HG03103 (cell line): Measurements from ENCODE around the gene CXCL8.

Source experiments
- ATAC-seq: cut with Tn5 transposase; IDR thresholded peaks from one replicate; pipeline ENCODE4 v1.9.1; 2021; ENCODE audit warnings: low read depth; ENCODE audit not compliant: unreplicated experiment

Gene CXCL8

DNA sequence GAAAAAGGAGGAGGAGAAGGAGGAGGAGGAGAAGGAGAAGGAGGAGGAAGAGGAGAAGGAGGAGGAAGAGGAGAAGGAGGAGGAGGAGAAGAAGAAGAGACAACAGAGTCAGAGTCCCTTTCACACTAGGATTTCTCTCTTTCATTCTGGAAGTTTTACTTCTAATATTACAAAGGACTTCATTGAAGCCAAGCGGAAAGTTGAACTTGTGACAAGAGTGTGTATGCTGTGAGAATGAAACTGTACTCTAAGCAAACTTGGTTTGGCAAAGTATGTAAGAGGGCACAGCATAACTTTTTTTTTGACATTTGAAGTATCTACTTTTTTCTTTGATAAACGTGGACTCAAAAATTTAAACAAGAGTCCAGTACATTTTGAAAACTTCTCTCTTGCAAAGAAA is 48.0 kb downstream of the CXCL8 start:
- no peak for ATAC-seq
